ENCODE data around the gene LOXL3. TPM values are rescaled to one million over a fixed set of nuclear protein-coding genes. Genes with fewer than 3 reads are reported as not detected.

LOXL3 gene
- total RNA-seq, 1 experiment from 2014 or later = 93.6 TPM

DNA sequence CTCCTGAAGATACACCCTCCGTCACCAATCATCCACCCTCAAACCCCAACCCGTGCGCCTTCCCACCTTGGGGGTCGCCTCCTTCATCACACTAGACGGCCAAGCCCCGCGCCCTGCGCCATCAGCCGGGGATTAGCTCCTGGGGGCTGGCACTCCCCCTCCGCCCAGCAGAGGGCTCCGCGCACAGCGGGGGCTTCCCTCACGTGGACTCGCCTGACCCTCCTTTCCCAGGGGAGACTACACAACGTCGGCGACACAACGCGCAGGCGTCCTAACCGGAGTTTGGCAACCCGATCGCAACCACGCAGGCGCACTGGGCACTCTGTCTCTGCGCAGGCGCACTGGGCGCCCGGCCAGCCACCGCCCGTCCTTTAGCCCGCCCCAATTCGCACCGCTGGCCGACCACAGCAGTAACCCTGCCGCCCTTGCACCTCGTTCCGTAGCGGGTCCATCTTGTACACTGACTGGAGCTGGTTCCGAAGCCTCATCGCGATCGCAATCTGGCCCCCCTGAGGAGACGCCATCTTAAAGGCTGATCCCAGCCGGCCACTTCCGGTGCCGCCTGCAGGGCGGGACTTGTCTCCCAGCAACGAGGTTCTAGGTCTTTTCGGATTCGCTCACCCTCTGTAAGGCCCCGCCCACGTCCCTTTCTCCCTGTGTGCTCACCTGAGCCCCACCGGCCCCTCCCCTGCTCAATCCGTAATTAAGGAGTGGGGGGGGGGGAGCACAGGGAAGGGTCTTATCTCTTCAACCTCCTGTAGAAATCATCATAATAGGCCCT, 46.4 kb downstream of the LOXL3 start, which contains the start of gene PCGF1:
TSS of gene PCGF1 (minus strand) at position 551 of the 781 bp plus-strand sequence. CDS start at position 524, 27 bp downstream.
- DNase-seq (ENCODE audit: low read depth) = peak; percentile 97

DNA sequence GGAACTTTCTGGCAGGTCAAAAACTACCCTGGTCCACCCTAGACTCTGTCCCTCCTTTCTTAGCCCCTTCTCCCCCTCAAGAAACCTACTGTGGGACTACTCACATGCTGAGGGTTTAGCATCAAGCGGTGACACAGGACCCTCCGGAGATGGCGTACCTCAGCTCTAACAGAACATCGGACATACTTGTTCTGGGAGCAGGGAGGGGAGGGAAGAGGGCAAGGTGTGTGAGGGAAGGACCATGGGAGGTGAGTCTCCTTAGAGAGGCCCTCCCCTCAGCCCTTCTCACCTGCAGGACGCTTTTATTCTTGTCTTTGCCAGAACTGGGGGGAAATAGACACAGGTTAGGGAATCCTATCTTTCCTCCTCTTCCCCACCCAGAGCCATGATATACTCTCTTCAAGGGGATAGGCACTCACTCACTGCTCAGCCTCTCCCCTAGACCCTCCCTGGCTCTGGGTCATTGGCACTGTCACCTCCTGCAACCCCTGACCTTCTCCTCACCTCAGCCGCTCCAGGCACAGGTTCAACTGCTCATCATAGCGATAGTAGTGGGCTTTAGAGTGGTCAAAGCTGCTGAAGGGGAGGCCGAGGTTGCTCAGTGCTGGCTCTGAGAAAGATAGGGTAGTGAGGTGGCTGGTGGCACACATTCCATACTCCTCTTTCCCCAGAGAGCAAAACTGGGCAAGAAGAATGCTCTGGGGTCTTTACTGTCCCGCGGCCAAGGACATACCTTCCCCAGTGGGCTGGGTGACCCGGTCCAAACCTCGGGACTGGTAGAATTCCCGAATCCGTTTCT, 48.1 kb downstream of the LOXL3 start:
- no peak for DNase-seq (ENCODE audit: low read depth)

DNA sequence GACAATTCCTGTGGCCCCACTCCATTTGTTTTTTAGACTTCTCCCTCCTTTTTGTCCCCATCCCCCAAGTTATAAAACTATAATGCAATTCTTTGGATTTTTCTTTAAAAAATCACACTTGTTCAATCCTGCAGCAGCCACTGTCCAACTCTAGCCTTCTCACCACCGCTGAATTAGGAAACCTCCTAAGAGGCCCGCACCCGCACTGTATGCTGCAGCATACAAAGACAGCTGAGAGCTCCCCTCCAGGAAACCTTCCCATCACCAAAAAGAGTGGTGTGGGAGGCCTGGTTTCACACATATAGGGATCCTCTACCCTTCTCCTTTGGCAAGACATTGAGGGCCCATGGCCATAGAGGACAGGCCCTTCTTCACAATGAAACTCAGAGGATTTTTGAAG, 49.2 kb downstream of the LOXL3 start:
- DNase-seq (ENCODE audit: low read depth) = no peak

DNA sequence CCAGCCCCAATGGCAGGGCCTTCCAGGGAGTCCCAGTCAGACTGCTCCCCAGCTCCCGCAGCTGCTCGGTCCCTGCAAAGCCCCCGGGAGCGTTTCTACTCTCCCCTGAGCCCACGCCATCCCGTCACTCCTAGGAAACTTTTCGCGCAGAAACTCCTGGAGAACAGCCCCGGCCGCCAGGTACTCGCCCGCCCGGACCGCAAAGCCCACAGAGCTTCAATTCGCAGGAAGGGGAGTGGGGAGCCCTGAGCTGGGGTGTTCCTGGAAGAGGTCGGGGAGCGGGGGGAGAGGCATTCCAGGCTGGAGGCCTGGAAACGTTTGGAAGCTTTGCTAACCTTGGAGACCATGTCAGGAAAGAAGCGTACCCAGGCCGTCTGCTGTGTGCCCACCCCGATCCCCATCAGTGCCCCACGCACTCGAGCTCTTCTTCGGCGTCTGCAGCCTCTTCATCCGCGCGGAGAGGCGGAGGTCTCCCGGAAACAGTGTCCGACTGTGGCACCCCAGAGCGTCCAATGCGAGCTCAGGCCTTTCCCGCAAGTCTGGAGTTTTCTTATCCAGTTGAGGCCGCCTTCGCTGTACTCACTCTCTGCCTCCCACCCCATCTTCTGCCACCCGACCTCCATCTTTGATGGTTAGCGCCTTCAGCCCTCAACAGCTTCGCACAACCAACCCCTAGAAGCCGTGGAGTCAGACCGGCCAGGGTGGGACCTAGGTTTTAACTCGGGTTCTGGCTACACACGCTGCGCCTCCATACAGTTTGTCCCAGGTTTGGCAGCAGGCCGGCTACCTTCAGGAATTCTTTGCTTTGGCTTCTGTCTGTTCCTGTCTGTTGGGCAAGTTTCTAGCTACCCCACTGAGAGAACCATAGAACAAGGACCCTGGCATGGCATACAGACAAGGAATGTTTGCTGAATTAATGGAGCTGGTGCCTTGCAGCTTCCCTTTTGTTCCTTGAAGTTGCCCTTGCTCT, 50.0 kb downstream of the LOXL3 start:
- DNase-seq (ENCODE audit: low read depth) = peak; percentile 59

DNA sequence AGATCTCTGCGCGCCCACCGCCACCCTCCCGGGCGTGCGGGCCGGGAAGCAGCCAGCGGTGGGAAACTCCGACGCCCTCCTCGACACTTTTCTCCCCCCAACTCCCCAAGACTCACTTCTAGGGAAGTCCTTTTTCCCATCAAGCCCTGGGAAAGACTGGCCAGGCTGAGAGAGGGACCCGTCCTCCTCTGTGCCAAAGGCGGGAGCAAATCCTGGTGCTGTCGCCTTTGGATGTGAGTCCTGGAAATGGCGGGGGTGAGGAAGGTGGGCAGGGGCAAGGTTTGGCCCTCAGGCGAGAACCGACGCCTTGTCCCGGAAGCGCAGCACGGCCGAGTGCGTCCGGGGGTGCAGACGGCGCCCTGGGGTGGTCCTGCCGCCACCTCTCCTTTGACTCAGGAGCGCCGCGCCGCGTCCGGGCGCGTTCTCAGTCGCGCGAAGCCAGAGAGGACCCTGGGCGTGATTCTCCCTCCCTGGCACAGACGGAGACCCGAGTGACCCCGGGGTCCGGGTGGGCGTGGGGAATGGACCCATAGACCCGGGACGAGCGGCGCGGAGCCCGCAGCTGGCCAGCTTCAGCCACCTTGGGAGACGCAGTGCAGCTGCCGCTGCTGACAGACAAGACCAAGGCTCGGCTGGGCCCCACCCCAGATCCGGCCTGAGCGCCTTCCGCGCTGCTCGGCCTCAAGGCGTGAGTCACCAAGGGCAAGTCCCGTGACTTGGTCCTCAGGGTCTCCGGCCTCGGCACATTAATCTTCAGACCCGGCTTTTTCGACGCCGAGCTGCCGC, 50.8 kb downstream of the LOXL3 start:
- DNase-seq (ENCODE audit: low read depth) = peak; percentile 88

DNA sequence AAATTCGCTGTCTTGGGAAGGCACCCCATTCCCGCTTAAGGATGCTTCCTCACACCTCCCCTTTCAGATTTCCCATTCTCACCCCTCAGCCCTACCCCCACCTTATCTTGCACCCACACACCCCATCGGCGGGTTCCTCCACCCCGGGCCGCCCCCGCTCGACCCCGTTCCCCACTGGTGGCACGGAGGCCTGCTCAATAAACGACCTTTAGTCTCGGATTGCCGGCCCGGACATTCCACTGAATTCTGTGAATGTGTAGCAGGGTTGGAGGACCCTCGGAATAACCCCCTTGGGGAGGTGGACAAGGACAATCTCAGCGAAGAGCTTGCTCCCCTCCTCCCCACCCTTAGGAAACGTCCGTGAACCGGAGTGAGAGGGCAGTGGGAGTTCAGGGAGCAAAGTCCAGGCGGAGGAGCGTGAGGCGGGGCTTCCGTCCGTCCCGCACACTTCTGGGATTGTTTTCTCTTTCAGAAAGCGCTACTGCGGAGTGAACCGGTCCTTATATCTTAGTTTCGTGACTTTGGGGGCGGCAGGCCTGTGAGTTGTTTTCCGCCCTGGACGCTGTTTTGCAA, 51.5 kb downstream of the LOXL3 start:
- peak; percentile 27 for DNase-seq (ENCODE audit: low read depth)

DNA sequence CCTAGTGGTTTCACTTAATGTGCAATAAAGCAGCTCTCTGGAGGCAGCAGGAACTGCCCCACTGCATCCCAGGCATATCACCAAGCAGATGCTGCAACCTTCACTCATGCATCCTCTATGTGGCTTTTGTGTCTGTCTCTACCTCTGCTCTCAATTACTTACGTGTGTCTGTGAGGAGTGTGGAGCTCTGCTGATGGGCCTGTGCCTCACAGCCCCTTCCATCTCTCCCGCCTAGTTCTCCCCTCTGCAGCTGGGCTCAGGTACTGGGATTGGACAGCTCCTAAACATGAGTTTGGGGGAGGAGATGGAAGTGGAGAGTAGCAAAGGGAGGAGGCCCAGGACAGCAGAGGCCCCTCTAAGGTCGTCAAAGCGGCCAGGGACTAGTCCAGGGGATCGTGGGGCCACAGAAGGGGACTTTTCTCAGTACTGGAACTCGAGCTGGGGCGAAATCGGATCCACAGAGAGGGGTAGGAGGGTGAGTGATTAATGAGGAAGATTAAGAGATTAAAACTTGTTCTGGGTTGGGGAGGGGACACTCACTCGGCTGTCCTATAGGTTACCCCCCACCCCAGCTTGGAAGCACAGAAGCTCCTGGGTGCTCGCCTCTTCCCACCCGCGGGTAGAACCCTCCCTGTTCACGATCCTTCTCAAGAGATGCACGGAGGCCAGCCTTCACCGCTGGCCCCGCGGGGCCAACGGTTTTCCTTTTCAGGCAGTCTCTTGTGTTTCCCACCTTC, 52.2 kb downstream of the LOXL3 start:
- no peak for DNase-seq (ENCODE audit: low read depth)

DNA sequence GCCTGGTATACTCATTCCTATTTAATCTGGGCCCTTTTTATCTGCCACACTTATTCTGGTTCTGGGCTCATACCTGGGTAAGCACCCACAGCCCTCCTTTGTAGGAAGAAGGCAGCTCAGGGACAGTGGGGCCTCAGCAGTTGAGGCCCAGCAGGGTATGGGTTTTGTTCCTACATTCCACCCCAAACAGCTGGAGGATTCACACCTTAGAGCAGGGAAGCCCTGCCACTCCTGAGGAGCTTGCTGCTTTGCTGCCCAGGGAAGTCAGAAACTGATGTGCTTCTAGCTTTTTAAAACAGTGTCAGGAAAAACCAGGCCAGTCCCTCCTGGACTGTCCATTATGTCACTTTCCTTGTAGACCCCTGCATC, 53.2 kb downstream of the LOXL3 start:
- no peak for DNase-seq (ENCODE audit: low read depth)

DNA sequence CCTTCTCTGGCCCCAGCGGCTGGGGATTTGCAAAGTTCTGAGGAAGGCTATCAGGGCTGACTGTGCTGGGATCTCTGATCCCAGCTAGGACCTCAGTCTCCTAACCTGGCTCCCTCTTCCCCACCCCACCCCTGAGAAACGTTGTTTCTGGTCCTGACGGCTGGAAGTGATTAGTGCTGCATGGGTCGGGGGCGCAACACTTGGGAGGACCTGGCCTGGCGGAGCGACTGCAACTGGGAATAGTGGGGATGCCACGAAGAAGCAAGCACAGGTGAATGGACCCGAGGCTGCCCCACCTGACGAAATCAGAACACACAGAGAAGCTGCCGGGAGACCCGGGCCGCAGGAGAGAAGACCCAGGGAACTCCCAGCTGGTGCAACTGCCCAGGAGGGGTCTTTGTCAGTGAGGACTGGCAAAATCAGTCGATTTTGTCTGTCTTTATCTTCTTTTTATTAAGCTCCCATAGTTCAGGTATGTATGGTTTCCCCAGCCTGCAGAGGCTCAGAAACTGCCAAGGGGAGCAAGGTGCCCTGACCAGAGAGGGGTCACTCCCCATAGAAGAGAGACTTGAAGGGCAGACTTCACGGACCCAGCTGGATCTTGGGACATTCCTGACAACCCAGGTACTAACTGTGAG, 53.7 kb downstream of the LOXL3 start:
- no peak for DNase-seq (ENCODE audit: low read depth)

DNA sequence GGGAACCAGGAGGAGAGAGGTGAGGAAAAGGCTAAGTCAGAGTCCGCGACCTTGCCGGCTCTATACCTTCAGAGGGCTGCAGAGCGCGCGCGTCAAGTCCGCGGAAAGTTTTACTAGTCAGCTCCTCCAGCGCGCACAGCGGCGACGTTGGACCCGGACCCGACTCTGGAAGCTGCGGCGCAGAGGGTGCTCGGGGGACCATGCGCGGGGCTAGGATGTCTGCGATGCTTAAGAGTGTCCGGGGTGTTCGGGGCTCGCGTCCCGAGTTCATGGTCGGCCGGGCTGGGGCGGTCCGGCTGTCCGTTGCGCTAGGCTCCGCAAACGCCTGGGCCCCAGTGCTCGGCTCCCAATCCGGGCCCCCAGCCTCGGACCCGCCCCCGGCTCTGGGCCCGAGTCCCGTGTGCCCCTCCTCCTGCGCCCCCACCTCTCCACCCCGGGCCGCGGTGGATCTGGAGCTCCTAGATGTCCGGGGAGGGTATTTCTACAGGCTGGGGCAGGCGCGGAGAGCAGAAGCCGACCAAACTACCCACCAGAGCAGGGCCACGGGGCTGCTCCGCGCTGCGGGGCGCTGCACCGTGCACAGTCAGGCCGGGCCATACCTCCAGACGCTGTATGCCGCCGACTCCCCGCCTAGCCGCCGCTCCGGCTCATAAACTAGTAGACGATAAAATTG, 54.3 kb downstream of the LOXL3 start, which contains the start of gene LBX2:
TSS of gene LBX2 (minus strand) at position 337 of the 673 bp plus-strand sequence. CDS start at position 271, 66 bp downstream.
- DNase-seq (ENCODE audit: low read depth) = no peak

DNA sequence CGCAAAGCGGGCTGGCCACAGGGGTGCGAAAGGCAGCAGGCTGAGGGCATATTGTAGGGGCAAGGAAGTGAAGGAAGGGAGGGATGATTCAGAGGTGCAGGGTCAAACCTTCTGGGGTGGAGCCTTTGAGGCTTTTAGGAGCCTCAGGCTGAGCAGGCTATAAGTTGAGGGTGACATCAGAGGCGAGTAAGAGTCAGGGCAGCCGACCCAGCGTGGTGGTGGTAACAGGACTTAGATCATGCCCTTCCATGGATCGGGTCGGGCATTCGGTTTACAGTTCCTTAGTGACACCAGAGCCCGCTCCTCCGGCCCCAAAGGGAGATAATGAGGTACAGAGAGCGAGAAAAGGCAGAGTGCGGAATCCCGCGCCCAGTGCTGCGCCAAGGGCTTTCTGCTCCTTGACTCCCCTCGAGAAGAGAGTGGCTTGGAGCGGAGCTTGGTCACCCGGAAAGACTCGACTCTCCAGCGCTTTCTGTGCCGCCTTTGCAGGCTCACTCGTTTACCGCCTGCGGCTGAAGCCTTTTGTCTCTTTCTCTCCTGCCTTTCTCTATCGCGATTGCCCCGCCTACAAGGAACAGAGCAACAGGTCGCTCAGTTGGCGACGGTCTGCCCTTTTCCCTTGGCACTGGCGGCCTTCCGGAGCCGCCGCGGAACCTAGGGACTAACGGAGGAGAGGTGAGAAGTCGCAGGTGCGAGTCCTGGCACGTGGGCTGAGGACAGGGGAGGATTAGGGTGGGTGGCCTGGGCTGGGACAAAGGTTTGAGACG, 55.1 kb downstream of the LOXL3 start:
- peak; percentile 61 for DNase-seq (ENCODE audit: low read depth)

DNA sequence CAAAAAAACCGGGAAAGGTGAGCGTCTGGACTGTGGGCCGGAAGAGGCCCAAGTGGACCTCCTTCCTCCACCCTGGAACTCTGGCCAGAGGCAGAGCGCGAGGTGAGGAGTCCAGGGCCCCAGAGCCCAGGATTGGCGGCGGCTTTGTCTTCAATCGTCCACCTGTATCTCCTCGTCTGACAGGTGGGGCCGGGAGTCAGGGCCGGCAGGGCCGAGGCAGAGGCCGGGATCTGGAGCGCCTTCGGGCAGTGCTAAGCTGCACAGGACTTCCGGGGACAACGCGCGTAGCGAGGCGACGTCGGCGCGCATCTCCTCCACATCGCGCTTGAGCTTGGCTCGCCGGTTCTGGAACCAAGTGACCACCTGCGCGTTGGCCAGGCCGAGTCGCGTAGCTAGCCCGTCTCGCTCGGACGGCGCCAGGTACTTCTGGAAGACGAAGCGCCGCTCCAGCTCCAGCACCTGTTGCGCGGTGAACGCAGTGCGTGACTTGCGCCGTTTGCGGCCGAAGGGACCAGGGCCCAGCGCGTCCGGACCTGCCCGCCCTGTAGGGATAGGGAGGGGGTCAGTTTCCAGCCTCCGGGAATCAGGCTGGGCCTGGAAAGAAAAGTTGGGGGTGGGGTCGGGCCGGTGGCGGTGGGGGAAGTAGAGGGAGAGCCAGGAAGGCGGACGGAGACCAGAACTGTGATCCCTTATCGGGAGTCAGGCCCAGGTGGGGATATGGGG, 55.8 kb downstream of the LOXL3 start:
- DNase-seq (ENCODE audit: low read depth) = no peak

DNA sequence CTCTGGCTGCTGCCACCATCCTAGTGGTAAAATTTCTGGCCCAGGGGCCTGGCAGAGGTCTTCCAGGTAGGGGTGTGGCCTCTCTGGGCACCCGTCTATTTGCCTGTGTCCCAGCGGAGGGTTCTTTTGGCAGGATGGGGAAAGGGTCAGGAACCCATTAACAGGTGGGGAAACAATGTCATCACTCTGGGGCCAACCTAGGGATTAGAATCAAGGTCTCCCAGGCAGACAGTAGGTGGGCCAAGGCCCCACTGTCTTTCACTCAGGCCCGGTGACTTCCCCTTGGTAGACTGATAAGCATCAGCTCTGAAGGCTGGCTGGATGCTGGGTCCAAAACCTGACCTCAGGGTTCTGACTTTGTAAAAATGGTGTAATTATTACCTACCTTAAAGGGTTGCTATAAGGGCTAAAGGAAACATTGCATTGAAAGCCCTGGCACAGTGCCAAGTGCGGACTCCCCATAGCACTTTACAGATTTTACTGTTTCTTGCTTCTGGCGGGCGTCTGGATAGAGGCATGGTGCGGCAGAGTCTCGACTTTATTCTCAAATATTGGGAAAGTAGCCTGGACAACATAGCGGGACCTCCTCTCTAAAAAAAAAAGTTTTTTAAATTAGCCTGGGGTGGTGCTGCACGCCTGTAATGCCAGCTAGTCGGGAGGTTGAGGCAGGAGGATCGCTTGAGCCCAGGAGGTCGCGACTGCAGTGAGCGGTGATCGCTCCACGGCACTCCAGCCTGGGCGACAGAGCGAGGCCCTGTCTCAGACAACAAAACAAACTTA, 56.6 kb downstream of the LOXL3 start:
- no peak for DNase-seq (ENCODE audit: low read depth)

DNA sequence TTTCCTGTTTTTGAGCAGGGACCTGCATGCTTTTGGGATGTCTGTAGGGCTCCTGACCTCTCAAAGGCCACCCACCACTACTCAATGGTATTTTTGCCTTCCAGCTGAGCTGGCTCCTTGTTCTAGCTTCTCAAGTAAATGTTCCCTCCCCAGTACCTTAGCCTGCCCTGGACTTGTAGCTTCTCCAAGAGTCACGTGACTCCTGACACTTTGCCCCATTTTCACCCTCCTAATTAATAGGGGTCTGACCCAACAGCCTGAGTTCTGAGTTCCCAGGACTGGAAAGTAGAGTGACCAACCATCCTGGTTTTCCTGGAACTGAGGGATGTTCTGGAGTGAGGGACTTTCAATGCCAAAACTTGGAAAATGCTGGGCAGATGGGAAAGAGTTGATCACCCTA, 58.3 kb downstream of the LOXL3 start:
- DNase-seq (ENCODE audit: low read depth) = no peak

DNA sequence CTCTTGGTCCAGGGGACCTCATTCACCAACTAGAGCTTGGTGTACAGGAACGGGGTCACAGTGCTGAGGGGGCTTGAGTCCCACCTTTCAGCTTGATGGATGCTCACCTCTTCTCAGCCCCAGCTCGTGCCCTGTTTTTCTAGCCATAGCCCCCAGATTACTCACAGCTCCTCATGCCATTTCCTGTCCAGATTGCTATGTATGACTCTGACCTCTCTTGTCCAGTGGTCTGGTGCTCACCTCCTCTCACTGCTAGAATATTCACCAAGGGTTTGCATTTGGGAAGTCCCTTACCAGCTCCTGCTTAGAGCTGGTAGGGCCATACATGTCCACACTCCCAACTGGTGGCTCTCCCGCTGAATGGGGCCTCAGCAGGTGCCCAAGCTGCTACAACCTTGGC, 60.2 kb downstream of the LOXL3 start:
- DNase-seq (ENCODE audit: low read depth) = no peak
